Measurements from ENCODE around the gene RAPGEF3. TPM values are rescaled to one million over a fixed set of nuclear protein-coding genes. Genes with fewer than 3 reads are reported as not detected.

The RAPGEF3 gene
- total and polyA plus RNA-seq, 9 donors = 16.9 to 132 (median 83.5) TPM

DNA sequence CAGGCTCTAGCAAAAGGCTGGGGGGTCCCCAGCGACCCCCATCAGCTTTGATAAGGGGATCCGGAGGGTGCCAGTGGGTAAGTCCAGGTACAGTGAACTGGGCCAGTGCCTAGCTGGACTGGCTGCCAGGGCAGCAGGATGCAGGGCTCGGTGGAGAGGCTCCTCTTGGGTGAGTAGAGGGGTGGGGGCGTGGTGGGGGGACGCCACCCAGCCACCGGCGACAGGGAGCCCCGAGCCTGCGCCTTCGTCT, 171 bp downstream of the RAPGEF3 start:
- no peaks in the 10 kb centered on the region for H3K9me3 ChIP-seq
- TF ChIP-seq EP300 (IDR thresholded peaks at IDR 0.05) = no peak
- no peak for TF ChIP-seq POLR2A (IDR thresholded peaks at IDR 0.05)
- TF ChIP-seq, protein P1, sequence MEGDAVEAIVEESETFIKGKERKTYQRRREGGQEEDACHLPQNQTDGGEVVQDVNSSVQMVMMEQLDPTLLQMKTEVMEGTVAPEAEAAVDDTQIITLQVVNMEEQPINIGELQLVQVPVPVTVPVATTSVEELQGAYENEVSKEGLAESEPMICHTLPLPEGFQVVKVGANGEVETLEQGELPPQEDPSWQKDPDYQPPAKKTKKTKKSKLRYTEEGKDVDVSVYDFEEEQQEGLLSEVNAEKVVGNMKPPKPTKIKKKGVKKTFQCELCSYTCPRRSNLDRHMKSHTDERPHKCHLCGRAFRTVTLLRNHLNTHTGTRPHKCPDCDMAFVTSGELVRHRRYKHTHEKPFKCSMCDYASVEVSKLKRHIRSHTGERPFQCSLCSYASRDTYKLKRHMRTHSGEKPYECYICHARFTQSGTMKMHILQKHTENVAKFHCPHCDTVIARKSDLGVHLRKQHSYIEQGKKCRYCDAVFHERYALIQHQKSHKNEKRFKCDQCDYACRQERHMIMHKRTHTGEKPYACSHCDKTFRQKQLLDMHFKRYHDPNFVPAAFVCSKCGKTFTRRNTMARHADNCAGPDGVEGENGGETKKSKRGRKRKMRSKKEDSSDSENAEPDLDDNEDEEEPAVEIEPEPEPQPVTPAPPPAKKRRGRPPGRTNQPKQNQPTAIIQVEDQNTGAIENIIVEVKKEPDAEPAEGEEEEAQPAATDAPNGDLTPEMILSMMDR (IDR thresholded peaks at IDR 0.05) = no peak
- H3K27me3 ChIP-seq = no peaks in the 10 kb centered on the region
- WGBS, 3 donors = 1 to 4% (median 2%) methylated on average over 9 to 10 of the region's 10 CpGs
- H3K27ac ChIP-seq = peak overlapping the region; percentile 13 to 78
- intact Hi-C loops (cut with DNase I) = loop anchor here in 1 of 4 donors (5.0 kb wide), 1 partner anchor 41 kb away; no protein-coding TSS in a partner anchor
- DNase-seq = peak in 2 of 5 donors; percentile 41 to 48
- H3K4me3 ChIP-seq = peak overlapping the region; percentile 64
- H3K4me1 ChIP-seq (ENCODE audit: insufficient read depth) = peaks cover 22% of the 10 kb centered on the region
- no peaks in the 10 kb centered on the region for H3K36me3 ChIP-seq

DNA sequence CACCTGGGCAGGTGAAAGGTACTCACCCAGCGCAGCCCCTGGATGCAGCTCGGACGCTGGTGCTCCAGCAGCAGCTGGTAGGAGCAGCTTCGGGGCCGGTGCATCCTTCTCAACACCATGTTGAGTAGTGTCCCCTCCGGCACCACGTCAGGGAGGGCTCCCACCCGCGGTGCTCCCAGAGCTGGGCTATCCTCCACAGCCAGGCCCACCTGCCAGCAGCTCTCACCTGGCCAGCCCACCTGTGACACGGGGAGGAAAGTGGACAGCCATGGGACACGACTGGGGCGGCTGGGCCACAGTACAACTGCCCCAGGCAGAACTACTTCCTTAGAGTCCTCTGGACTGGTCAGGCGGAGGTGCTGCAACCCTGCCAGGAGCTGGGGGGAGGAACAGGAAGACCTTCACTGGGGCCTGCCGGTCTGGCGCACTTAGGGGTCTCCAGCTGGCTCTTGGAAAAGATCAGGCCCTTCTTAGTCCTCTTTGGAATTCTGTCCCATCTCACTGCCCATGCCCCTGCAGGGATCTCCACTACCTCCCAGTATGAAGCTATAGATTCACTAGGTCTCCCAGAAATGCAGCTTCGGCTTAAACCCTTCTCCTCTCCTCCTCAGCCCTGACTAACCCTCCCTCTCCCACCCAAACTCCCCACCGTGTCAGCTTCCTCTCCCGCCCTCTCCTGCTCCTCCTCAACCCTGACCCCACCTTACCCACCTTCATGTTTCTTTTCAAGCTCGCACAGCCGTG, 668 bp downstream of the RAPGEF3 start:
- Histone ChIP-seq H3K27ac (peak overlapping the region; percentile 13 to 78), H3K9me3 (no peaks in the 10 kb centered on the region), H3K4me1 (ENCODE audit: insufficient read depth) (peaks cover 18% of the 10 kb centered on the region), H3K27me3 (no peaks in the 10 kb centered on the region), H3K4me3 (peak overlapping the region; percentile 64), H3K36me3 (no peaks in the 10 kb centered on the region)
- TF ChIP-seq, protein P1 (IDR thresholded peaks at IDR 0.05) = no peak
- TF ChIP-seq EP300 (IDR thresholded peaks at IDR 0.05) (no peak), POLR2A (IDR thresholded peaks at IDR 0.05) (no peak)
- WGBS, 3 donors = 7 to 12% (median 10%) methylated on average over 18 to 20 of the region's 20 CpGs
- intact Hi-C loops (cut with DNase I) = loop anchor here in 1 of 4 donors (5.0 kb wide), 1 partner anchor 41 kb away; no protein-coding TSS in a partner anchor
- peak; percentile 67 to 81 (median 73) for DNase-seq

DNA sequence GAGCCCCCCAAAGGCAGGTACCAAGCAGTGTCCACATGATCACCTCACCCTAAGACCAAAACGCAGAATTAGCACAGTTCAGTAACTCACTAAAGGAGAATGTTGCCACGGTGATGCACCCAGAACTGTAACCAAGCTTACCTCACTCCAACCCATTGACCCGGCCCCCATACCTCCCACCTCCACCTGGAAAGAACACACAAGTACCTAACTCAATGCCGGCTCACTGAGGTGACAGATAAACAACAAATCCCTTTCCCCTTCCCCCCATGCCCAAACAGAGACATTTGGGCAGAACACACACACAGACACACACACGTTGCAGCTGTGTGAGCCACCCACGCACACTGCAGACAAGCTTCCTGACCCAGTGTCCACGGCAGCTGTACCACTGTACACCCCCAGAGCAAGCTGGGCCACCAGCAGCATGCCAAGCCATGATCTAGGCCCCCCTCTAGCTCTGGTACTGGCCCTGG, 1.3 kb downstream of the RAPGEF3 start:
- TF ChIP-seq, protein P1 (IDR thresholded peaks at IDR 0.05) = no peak
- TF ChIP-seq EP300 (IDR thresholded peaks at IDR 0.05) = no peak
- TF ChIP-seq POLR2A (IDR thresholded peaks at IDR 0.05) = no peak
- DNase-seq = no peak
- Histone ChIP-seq H3K4me1 (ENCODE audit: insufficient read depth) (peaks cover 16% of the 10 kb centered on the region), H3K9me3 (no peaks in the 10 kb centered on the region), H3K27ac (peak overlapping the region; percentile 13 to 78), H3K4me3 (peak overlapping the region; percentile 64), H3K36me3 (no peaks in the 10 kb centered on the region), H3K27me3 (no peaks in the 10 kb centered on the region)
- WGBS, 3 donors = 14 to 31% (median 23%) methylated on average over 7 of the region's 7 CpGs
- intact Hi-C loops (cut with DNase I) = loop anchor here in 1 of 4 donors (5.0 kb wide), 1 partner anchor 40 kb away; no protein-coding TSS in a partner anchor

DNA sequence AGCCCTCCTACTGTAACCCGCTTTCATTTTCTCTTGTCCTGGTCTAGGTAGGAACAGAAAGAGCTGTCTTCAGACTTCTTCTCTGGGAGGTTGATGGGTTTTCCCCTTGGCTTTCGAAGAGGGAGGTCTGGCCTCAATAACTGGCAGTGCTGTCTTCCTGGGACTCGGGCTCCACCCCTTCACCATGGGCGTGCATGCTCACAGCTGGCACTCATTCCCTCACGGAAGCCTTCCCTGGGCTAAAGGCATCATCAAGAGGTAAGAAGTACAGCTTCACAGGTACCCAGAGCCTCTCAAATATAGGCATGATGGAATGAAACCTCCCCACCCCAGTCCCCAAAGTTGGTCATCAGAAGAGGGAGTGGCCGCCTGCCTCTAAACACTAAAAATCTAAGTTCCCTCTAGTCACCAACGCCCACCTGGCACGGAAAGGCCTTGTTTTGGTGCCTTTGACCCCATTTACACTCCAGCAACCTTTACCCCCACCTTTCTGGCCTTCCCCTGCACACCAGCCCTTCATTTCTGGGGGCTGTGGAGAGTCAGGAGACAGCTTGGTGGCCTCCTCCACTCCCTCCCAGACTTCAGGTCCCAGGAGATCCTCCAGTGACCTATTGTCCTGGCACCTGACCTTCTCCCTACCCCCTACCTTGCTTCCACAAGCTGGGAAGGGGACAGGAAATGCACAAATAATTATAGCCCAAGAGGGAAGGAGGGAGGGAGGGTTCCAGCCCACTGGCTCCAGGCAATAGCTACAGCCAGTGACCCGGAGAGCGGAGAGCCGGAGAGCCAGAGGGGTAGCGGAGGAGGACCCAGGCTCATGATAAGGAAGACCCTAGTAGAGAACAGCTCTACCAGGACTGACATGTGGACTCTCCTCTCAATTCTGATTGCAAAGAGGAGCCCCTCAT, 2.8 kb downstream of the RAPGEF3 start:
- no peak for DNase-seq
- no peak for TF ChIP-seq EP300 (IDR thresholded peaks at IDR 0.05)
- Histone ChIP-seq H3K4me1 (ENCODE audit: insufficient read depth) (peaks cover 16% of the 10 kb centered on the region), H3K27me3 (no peaks in the 10 kb centered on the region), H3K9me3 (no peaks in the 10 kb centered on the region), H3K4me3 (no peak overlapping the region), H3K27ac (peak overlapping the region in 1 of 2 donors; percentile 42), H3K36me3 (no peaks in the 10 kb centered on the region)
- intact Hi-C loops (cut with DNase I) = loop anchor here in 1 of 4 donors (5.0 kb wide), 1 partner anchor 39 kb away; no protein-coding TSS in a partner anchor
- WGBS, 3 donors = 73 to 83% (median 75%) methylated on average over 12 of the region's 12 CpGs
